Effector memory CD8-positive, alpha-beta T cell (primary cell): ENCODE data around the gene RHOT1.
"Not testable (repeated sequence)": the region's sequence is repeated elsewhere in the genome, so short reads cannot be mapped to it uniquely, and the experiment has no call there.

Experiments
- ATAC-seq: fragments of 150-1000 bp; cut with Tn5 transposase; replicated peaks from 2 replicates; pipeline ENCODE4 v1.10.0; 2021; ENCODE audit warnings: mild to moderate bottlenecking, moderate library complexity
- DNase-seq, 3 experiments: peaks; one replicate each; pipeline ENCODE4 v3.0.0; 2021
- H3K27ac Mint-ChIP-seq, 2 donors: one replicate each; pipeline ENCODE4 v1.8.0; 2022; ENCODE audit warnings: mild to moderate bottlenecking in 2 of 2, mixed read lengths in 2 of 2, moderate library complexity in 2 of 2
- H3K27me3 Mint-ChIP-seq, 2 donors: one replicate each; pipeline ENCODE4 v1.8.0; 2022; ENCODE audit warnings: mixed read lengths in 2 of 2
- H3K36me3 Mint-ChIP-seq: one replicate; pipeline ENCODE4 v1.8.0; 2022; ENCODE audit warnings: mild to moderate bottlenecking, moderate library complexity, mixed read lengths; ENCODE audit not compliant: insufficient read depth
- H3K4me1 Mint-ChIP-seq, 2 donors: one replicate each; pipeline ENCODE4 v1.8.0; 2022; ENCODE audit warnings: low read depth in 2 of 2, mixed read lengths in 2 of 2
- H3K4me3 Mint-ChIP-seq, 2 donors: one replicate each; pipeline ENCODE4 v1.8.0; 2022; ENCODE audit warnings: mild to moderate bottlenecking in 2 of 2, mixed read lengths in 2 of 2, moderate library complexity in 2 of 2
- H3K9me3 Mint-ChIP-seq, 2 donors: one replicate each; pipeline ENCODE4 v1.8.0; 2022; ENCODE audit warnings: mixed read lengths in 2 of 2

The RHOT1 gene

GRCh38 chr17:32114536-32114935, 27.8 kb upstream of the RHOT1 start:
- DNase-seq: no peak
- Mint-ChIP-seq H3K4me1 (peaks cover 0 to 5% of the 10 kb centered on the region in 2 donors), H3K9me3 (no peaks in the 10 kb centered on the region), H3K27me3 (peaks cover 7 to 18% of the 10 kb centered on the region in 2 donors), H3K36me3 (no peaks in the 10 kb centered on the region), H3K27ac (no peak overlapping the region), H3K4me3 (no peak overlapping the region)
- ATAC-seq: no peak

GRCh38 chr17:32115546-32115945, 26.8 kb upstream of the RHOT1 start:
- H3K4me3 Mint-ChIP-seq, H3K4me1 Mint-ChIP-seq, ATAC-seq, H3K27ac Mint-ChIP-seq, DNase-seq, H3K9me3 Mint-ChIP-seq, H3K36me3 Mint-ChIP-seq: not testable (repeated sequence)
- H3K27me3 Mint-ChIP-seq: peaks cover 7 to 28% of the 10 kb centered on the region in 2 donors

GRCh38 chr17:32116937-32117336, 25.4 kb upstream of the RHOT1 start:
- no peak overlapping the region for H3K4me3 Mint-ChIP-seq
- no peak for DNase-seq
- ATAC-seq: no peak
- peaks cover 0 to 3% of the 10 kb centered on the region in 2 donors for H3K4me1 Mint-ChIP-seq
- H3K9me3 Mint-ChIP-seq: no peaks in the 10 kb centered on the region
- H3K27ac Mint-ChIP-seq: no peak overlapping the region
- peaks cover 7 to 36% of the 10 kb centered on the region in 2 donors for H3K27me3 Mint-ChIP-seq
- H3K36me3 Mint-ChIP-seq: no peaks in the 10 kb centered on the region

GRCh38 chr17:32117399-32117798, 24.9 kb upstream of the RHOT1 start:
- no peak overlapping the region for H3K4me3 Mint-ChIP-seq
- DNase-seq (no peak), ATAC-seq (no peak)
- H3K27me3 Mint-ChIP-seq: peaks cover 7 to 36% of the 10 kb centered on the region in 2 donors
- peaks cover 0 to 3% of the 10 kb centered on the region in 2 donors for H3K4me1 Mint-ChIP-seq
- H3K36me3 Mint-ChIP-seq: no peaks in the 10 kb centered on the region
- no peaks in the 10 kb centered on the region for H3K9me3 Mint-ChIP-seq
- H3K27ac Mint-ChIP-seq: no peak overlapping the region

- not testable (repeated sequence) for ATAC-seq, H3K9me3 Mint-ChIP-seq, H3K27ac Mint-ChIP-seq, H3K36me3 Mint-ChIP-seq, H3K4me3 Mint-ChIP-seq, H3K4me1 Mint-ChIP-seq, DNase-seq
- peaks cover 7 to 36% of the 10 kb centered on the region in 2 donors for H3K27me3 Mint-ChIP-seq
Measured at GRCh38 chr17:32118088-32118487, 24.2 kb upstream of the RHOT1 start.

- no peak for DNase-seq
- Mint-ChIP-seq H3K36me3 (no peaks in the 10 kb centered on the region), H3K4me1 (peaks cover 0 to 3% of the 10 kb centered on the region in 2 donors), H3K27ac (no peak overlapping the region), H3K27me3 (peaks cover 7 to 36% of the 10 kb centered on the region in 2 donors), H3K9me3 (no peaks in the 10 kb centered on the region), H3K4me3 (no peak overlapping the region)
- no peak for ATAC-seq
Measured at GRCh38 chr17:32118835-32119234, 23.5 kb upstream of the RHOT1 start.

GRCh38 chr17:32120141-32120540, 22.2 kb upstream of the RHOT1 start:
- peaks cover 7 to 36% of the 10 kb centered on the region in 2 donors for H3K27me3 Mint-ChIP-seq
- no peak overlapping the region for H3K27ac Mint-ChIP-seq
- no peaks in the 10 kb centered on the region for H3K9me3 Mint-ChIP-seq
- DNase-seq (no peak), ATAC-seq (no peak)
- H3K4me3 Mint-ChIP-seq: no peak overlapping the region
- H3K36me3 Mint-ChIP-seq: no peaks in the 10 kb centered on the region
- H3K4me1 Mint-ChIP-seq: peaks cover 0 to 3% of the 10 kb centered on the region in 2 donors

- H3K9me3 Mint-ChIP-seq: no peaks in the 10 kb centered on the region
- H3K36me3 Mint-ChIP-seq: no peaks in the 10 kb centered on the region
Measured at GRCh38 chr17:32120716-32121115, 21.6 kb upstream of the RHOT1 start.

GRCh38 chr17:32123782-32124181, 18.5 kb upstream of the RHOT1 start:
- H3K9me3 Mint-ChIP-seq: no peaks in the 10 kb centered on the region
- DNase-seq: no peak
- no peak overlapping the region for H3K27ac Mint-ChIP-seq
- ATAC-seq: no peak
- H3K27me3 Mint-ChIP-seq: peaks cover 0 to 20% of the 10 kb centered on the region in 2 donors
- H3K4me3 Mint-ChIP-seq: no peak overlapping the region
- H3K36me3 Mint-ChIP-seq: peaks cover 4% of the 10 kb centered on the region
- H3K4me1 Mint-ChIP-seq: peaks cover 9 to 13% of the 10 kb centered on the region in 2 donors

More at GRCh38 chr17:32120716-32121115, 21.6 kb upstream of the RHOT1 start:
- H3K27ac Mint-ChIP-seq: no peak overlapping the region
- no peak overlapping the region for H3K4me3 Mint-ChIP-seq
- no peak for DNase-seq
- ATAC-seq: no peak
- H3K27me3 Mint-ChIP-seq: peaks cover 7 to 36% of the 10 kb centered on the region in 2 donors
- peaks cover 0 to 3% of the 10 kb centered on the region in 2 donors for H3K4me1 Mint-ChIP-seq

- Mint-ChIP-seq H3K4me1 (peaks cover 9 to 13% of the 10 kb centered on the region in 2 donors), H3K27ac (peak overlapping the region in 1 of 2 donors; percentile 95), H3K4me3 (no peak overlapping the region), H3K27me3 (peaks cover 0 to 11% of the 10 kb centered on the region in 2 donors), H3K36me3 (peaks cover 4% of the 10 kb centered on the region), H3K9me3 (no peaks in the 10 kb centered on the region)
- no peak for ATAC-seq
- no peak for DNase-seq
Measured at GRCh38 chr17:32124985-32125847, 17.1 kb upstream of the RHOT1 start.

GRCh38 chr17:32125848-32126153, 16.5 kb upstream of the RHOT1 start:
- no peak for DNase-seq
- H3K27me3 Mint-ChIP-seq: peaks cover 0 to 5% of the 10 kb centered on the region in 2 donors
- H3K27ac Mint-ChIP-seq: peak overlapping the region in 1 of 2 donors; percentile 95
- H3K4me3 Mint-ChIP-seq: no peak overlapping the region
- H3K36me3 Mint-ChIP-seq: peaks cover 7% of the 10 kb centered on the region
- peaks cover 9 to 13% of the 10 kb centered on the region in 2 donors for H3K4me1 Mint-ChIP-seq
- no peaks in the 10 kb centered on the region for H3K9me3 Mint-ChIP-seq
- no peak for ATAC-seq

GRCh38 chr17:32126325-32126724, 16.0 kb upstream of the RHOT1 start:
- H3K4me3 Mint-ChIP-seq: peak overlapping the region; percentile 23 to 98

GRCh38 chr17:32126746-32127145, 15.6 kb upstream of the RHOT1 start:
- Mint-ChIP-seq H3K27me3 (no peaks in the 10 kb centered on the region), H3K4me1 (peaks cover 9 to 13% of the 10 kb centered on the region in 2 donors), H3K27ac (peak overlapping the region; percentile 95 to 97), H3K4me3 (peak overlapping the region; percentile 96 to 98), H3K9me3 (no peaks in the 10 kb centered on the region), H3K36me3 (peaks cover 11% of the 10 kb centered on the region)
- no peak for DNase-seq
- ATAC-seq: no peak

More at GRCh38 chr17:32126325-32126724, 16.0 kb upstream of the RHOT1 start:
- Mint-ChIP-seq H3K36me3 (peaks cover 8% of the 10 kb centered on the region), H3K27ac (peak overlapping the region; percentile 95 to 97), H3K9me3 (no peaks in the 10 kb centered on the region), H3K4me1 (peaks cover 9 to 13% of the 10 kb centered on the region in 2 donors), H3K27me3 (no peaks in the 10 kb centered on the region)
- DNase-seq (no peak), ATAC-seq (no peak)
